ENCODE results near the gene CYGB.
"Not testable (repeated sequence)": the region's sequence is repeated elsewhere in the genome, so short reads cannot be mapped to it uniquely, and the experiment has no call there.

CYGB gene

GRCh38 chr17:76524598-76525512, 12.7 kb downstream of the CYGB start:
- Histone ChIP-seq H3K4me3 (ENCODE audit: low read depth in 1 of 2, low read length in 2 of 2) (no peak overlapping the region), H3K4me1 (ENCODE audit: insufficient read depth, low read length) (peaks cover 37% of the 10 kb centered on the region), H3K36me3 (ENCODE audit: insufficient read depth, low read length) (no peaks in the 10 kb centered on the region), H3K27me3 (ENCODE audit: control insufficient read depth in 1 of 2, insufficient read depth in 2 of 2, low read length in 2 of 2) (peaks cover 0 to 17% of the 10 kb centered on the region in 2 donors), H3K9me3 (ENCODE audit: low read length) (no peaks in the 10 kb centered on the region), H3K27ac (ENCODE audit: low read depth, low read length) (no peak overlapping the region), H3K9ac (ENCODE audit: low read length) (no peak overlapping the region)

DNA sequence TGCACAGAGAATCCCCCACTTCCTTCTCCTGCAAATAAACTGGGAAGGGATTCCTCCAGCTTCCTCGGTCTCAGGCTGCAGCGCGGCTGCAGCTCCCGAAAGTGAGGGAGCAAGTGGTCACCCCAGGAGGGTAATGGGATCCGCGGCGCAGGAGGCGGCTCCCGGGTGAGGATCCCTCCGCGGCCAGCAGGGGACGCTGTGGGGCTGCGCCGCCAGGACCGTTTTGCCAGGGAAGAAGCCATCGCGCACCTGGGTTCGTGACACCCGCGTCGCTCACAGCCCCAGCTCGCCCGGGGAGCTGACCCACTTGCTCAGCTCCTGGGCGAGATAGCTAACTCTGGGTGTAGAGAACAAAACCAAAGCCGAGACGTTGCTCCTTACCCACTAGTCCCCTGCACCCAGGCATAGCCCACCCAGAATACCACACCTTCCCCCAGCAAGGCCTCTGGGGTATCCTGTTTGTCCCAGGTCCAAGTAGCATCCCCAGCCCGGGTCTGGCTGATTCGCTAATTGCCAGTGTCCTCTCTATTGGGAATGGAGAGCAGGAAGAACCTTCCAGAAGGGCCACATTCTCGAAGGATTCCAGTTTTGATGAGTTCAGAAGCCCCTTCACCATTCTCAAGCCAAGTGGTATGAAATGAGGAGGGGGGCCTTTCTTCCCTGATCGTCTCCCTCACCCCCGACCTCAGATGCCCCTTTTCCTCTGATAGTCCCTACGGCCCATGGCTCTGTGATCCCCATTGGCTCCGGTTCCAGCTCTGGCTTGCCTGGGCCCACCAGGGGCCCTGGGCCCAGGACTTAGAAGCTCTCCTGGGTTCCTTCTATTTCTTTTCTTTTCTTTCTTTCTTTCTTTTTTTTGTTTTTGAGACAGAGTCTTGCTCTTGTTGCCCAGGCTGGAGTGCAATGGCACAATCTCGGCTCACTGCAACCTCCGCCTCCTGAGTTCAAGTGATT, 14.1 kb downstream of the CYGB start:
- Histone ChIP-seq H3K27me3 (ENCODE audit: control insufficient read depth in 1 of 2, insufficient read depth in 2 of 2, low read length in 2 of 2) (peaks cover 0 to 15% of the 10 kb centered on the region in 2 donors), H3K36me3 (ENCODE audit: insufficient read depth, low read length) (no peaks in the 10 kb centered on the region), H3K4me3 (ENCODE audit: low read depth in 1 of 2, low read length in 2 of 2) (peak overlapping the region in 1 of 2 donors; percentile 24), H3K4me1 (ENCODE audit: insufficient read depth, low read length) (peaks cover 24% of the 10 kb centered on the region), H3K9ac (ENCODE audit: low read length) (no peak overlapping the region), H3K27ac (ENCODE audit: low read depth, low read length) (no peak overlapping the region), H3K9me3 (ENCODE audit: low read length) (no peaks in the 10 kb centered on the region)

GRCh38 chr17:76521683-76522082, 15.8 kb downstream of the CYGB start:
- not testable (repeated sequence) for H3K27ac ChIP-seq (ENCODE audit: low read depth, low read length); H3K36me3 ChIP-seq (ENCODE audit: insufficient read depth, low read length); H3K4me3 ChIP-seq (ENCODE audit: low read depth in 1 of 2, low read length in 2 of 2); H3K9me3 ChIP-seq (ENCODE audit: low read length); H3K9ac ChIP-seq (ENCODE audit: low read length)
- Histone ChIP-seq H3K4me1 (ENCODE audit: insufficient read depth, low read length) (peaks cover 16% of the 10 kb centered on the region), H3K27me3 (ENCODE audit: control insufficient read depth in 1 of 2, insufficient read depth in 2 of 2, low read length in 2 of 2) (peaks cover 0 to 13% of the 10 kb centered on the region in 2 donors)

GRCh38 chr17:76521262-76521661, 16.2 kb downstream of the CYGB start:
- H3K9ac ChIP-seq (ENCODE audit: low read length): no peak overlapping the region
- no peak overlapping the region for H3K4me3 ChIP-seq (ENCODE audit: low read depth in 1 of 2, low read length in 2 of 2)
- H3K27ac ChIP-seq (ENCODE audit: low read depth, low read length): no peak overlapping the region
- peaks cover 0 to 13% of the 10 kb centered on the region in 2 donors for H3K27me3 ChIP-seq (ENCODE audit: control insufficient read depth in 1 of 2, insufficient read depth in 2 of 2, low read length in 2 of 2)
- no peaks in the 10 kb centered on the region for H3K9me3 ChIP-seq (ENCODE audit: low read length)
- peaks cover 16% of the 10 kb centered on the region for H3K4me1 ChIP-seq (ENCODE audit: insufficient read depth, low read length)
- no peaks in the 10 kb centered on the region for H3K36me3 ChIP-seq (ENCODE audit: insufficient read depth, low read length)

DNA sequence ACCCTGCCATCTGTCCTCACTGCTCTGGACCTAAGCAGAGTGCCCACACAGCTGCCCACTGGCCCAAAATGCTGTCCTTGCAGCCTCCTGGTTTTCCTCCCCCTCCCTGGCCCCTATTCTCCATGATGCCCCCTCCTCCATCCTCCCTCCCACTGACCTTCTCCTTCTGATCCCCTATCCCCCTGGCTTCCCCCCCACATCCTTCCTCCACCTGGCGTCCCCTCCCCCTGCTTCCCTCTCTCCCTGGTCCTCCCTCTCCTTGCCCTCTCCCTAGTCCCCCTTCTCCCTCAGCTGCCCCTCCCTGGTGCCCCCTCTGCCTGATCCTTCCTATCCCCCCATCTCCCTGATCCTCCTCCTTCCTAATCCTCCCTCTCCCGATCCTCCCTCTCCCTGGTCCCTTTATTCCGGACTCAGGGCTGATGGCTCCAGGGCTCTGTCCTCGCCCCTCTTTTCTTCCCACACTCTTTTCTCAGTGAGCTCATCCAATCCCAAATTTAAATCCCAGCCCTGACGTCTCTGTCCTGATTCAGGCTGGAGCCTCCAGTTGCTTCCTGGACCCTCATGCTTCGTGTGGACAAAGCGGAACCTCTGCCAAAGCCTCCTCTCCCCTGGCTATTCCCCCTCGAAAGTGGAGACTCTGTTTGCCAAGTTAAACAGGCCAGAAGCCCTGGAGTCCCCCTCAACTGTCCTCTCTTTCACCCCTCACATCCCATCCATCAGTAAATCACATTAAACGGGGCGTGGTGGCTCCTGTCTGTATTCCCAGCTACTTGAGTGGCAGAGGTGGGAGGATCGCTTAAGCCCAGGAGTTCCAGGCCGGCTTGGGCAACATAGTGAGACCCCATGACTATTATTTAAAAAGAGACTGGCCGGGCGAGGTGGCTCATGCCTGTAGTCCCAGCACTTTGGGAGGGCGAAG, 18.2 kb downstream of the CYGB start:
- Histone ChIP-seq H3K9me3 (ENCODE audit: low read length) (no peaks in the 10 kb centered on the region), H3K27me3 (ENCODE audit: control insufficient read depth in 1 of 2, insufficient read depth in 2 of 2, low read length in 2 of 2) (peaks cover 0 to 13% of the 10 kb centered on the region in 2 donors), H3K36me3 (ENCODE audit: insufficient read depth, low read length) (no peaks in the 10 kb centered on the region), H3K4me1 (ENCODE audit: insufficient read depth, low read length) (peaks cover 8% of the 10 kb centered on the region), H3K4me3 (ENCODE audit: low read depth in 1 of 2, low read length in 2 of 2) (no peak overlapping the region), H3K9ac (ENCODE audit: low read length) (no peak overlapping the region), H3K27ac (ENCODE audit: low read depth, low read length) (no peak overlapping the region)

DNA sequence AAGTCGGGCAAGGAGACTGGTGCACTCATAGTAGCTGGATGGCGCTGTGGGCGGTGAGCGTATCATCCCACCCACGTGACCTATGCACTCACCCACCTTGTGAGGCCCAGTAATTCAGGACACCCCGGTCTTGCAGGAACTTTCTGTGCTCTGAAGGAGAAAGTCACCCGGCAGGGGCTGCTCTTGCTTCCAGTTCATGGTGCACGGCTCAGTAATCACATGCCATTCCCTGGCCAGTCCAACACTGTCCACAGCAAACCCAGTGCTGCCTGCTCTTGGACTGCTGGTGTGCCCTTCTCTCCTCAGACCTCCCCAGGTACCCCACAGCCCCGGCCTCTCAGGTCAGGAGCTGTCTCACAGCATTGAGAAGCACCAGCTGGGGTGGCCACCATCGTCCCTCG, 19.9 kb downstream of the CYGB start:
- peaks cover 0 to 2% of the 10 kb centered on the region in 2 donors for H3K27me3 ChIP-seq (ENCODE audit: control insufficient read depth in 1 of 2, insufficient read depth in 2 of 2, low read length in 2 of 2)
- no peak overlapping the region for H3K4me3 ChIP-seq (ENCODE audit: low read depth in 1 of 2, low read length in 2 of 2)
- H3K36me3 ChIP-seq (ENCODE audit: insufficient read depth, low read length): no peaks in the 10 kb centered on the region
- H3K27ac ChIP-seq (ENCODE audit: low read depth, low read length): no peak overlapping the region
- no peak overlapping the region for H3K9ac ChIP-seq (ENCODE audit: low read length)
- no peaks in the 10 kb centered on the region for H3K9me3 ChIP-seq (ENCODE audit: low read length)
- H3K4me1 ChIP-seq (ENCODE audit: insufficient read depth, low read length): no peaks in the 10 kb centered on the region

DNA sequence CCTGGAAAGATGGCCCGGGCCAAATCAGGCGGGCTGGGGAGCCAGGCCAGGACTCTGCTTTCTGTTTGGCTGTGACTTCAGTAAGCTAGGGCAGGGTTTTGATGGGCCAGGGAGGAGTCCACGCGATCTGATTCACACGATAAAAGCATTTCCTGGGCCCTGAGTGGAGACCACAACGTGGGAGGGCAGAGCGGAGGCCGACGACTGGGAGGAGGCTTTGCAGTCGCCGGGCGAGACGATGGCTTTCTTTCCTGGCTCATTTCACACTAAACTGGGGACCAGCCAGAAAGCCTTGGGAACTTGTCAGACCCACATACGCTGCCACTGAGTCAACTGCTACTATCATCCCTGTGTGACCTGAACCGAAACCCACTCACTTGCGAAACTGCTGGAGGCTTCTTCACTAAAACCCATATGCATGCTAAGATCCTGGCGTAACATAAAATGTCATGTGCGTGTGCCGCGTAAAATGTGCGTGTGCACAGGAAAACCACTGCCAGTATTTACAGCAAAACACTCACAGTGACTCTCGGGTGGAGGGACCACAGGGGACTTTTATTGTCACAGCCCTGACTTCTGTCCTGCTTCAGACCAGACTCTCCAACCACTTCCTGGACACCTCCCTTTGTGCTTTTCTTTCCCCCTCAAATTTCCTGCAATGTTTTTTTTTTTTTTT, 22.1 kb downstream of the CYGB start:
- H3K4me3 ChIP-seq (ENCODE audit: low read depth in 1 of 2, low read length in 2 of 2): peak overlapping the region in 1 of 2 donors; percentile 22
- H3K27me3 ChIP-seq (ENCODE audit: control insufficient read depth in 1 of 2, insufficient read depth in 2 of 2, low read length in 2 of 2): no peaks in the 10 kb centered on the region
- H3K9ac ChIP-seq (ENCODE audit: low read length): no peak overlapping the region
- peak overlapping the region; percentile 44 for H3K27ac ChIP-seq (ENCODE audit: low read depth, low read length)
- H3K4me1 ChIP-seq (ENCODE audit: insufficient read depth, low read length): no peaks in the 10 kb centered on the region
- no peaks in the 10 kb centered on the region for H3K9me3 ChIP-seq (ENCODE audit: low read length)
- H3K36me3 ChIP-seq (ENCODE audit: insufficient read depth, low read length): no peaks in the 10 kb centered on the region

GRCh38 chr17:76514355-76514754, 23.2 kb downstream of the CYGB start:
- not testable (repeated sequence) for H3K36me3 ChIP-seq (ENCODE audit: insufficient read depth, low read length); H3K27ac ChIP-seq (ENCODE audit: low read depth, low read length); H3K9me3 ChIP-seq (ENCODE audit: low read length); H3K4me1 ChIP-seq (ENCODE audit: insufficient read depth, low read length); H3K4me3 ChIP-seq (ENCODE audit: low read depth in 1 of 2, low read length in 2 of 2); H3K9ac ChIP-seq (ENCODE audit: low read length); H3K27me3 ChIP-seq (ENCODE audit: control insufficient read depth in 1 of 2, insufficient read depth in 2 of 2, low read length in 2 of 2)

GRCh38 chr17:76513306-76513692, 24.2 kb downstream of the CYGB start:
- H3K27me3 ChIP-seq (ENCODE audit: control insufficient read depth in 1 of 2, insufficient read depth in 2 of 2, low read length in 2 of 2): no peaks in the 10 kb centered on the region
- no peaks in the 10 kb centered on the region for H3K36me3 ChIP-seq (ENCODE audit: insufficient read depth, low read length)
- no peaks in the 10 kb centered on the region for H3K4me1 ChIP-seq (ENCODE audit: insufficient read depth, low read length)
- H3K9ac ChIP-seq (ENCODE audit: low read length): no peak overlapping the region
- H3K9me3 ChIP-seq (ENCODE audit: low read length): no peaks in the 10 kb centered on the region
- H3K27ac ChIP-seq (ENCODE audit: low read depth, low read length): no peak overlapping the region
- H3K4me3 ChIP-seq (ENCODE audit: low read depth in 1 of 2, low read length in 2 of 2): no peak overlapping the region

- Histone ChIP-seq H3K27me3 (ENCODE audit: control insufficient read depth in 1 of 2, insufficient read depth in 2 of 2, low read length in 2 of 2) (no peaks in the 10 kb centered on the region), H3K4me3 (ENCODE audit: low read depth in 1 of 2, low read length in 2 of 2) (no peak overlapping the region), H3K9me3 (ENCODE audit: low read length) (no peaks in the 10 kb centered on the region), H3K9ac (ENCODE audit: low read length) (no peak overlapping the region), H3K4me1 (ENCODE audit: insufficient read depth, low read length) (no peaks in the 10 kb centered on the region), H3K27ac (ENCODE audit: low read depth, low read length) (no peak overlapping the region), H3K36me3 (ENCODE audit: insufficient read depth, low read length) (no peaks in the 10 kb centered on the region)
Observed at GRCh38 chr17:76512366-76513305, 24.9 kb downstream of the CYGB start.

Measured in muscle layer of colon (tissue), 2 donors.